Chondrocyte (in vitro differentiated cells): ENCODE measurements around the gene ADAM23. TPM values are rescaled to one million over a fixed set of nuclear protein-coding genes. Genes with fewer than 3 reads are reported as not detected.

ENCODE experiments used
- DNase-seq: peaks from one replicate; pipeline ENCODE4 v3.0.0; 2021; ENCODE audit warnings: mixed read lengths, low spot score
- H3K27ac Mint-ChIP-seq: one replicate; pipeline ENCODE4 v1.8.0; 2021; ENCODE audit warnings: mild to moderate bottlenecking, moderate library complexity, mixed read lengths; ENCODE audit not compliant: unreplicated experiment
- H3K27me3 Mint-ChIP-seq: 2 replicates; pipeline ENCODE4 v1.8.0; 2021; ENCODE audit warnings: low read depth, mixed read lengths
- H3K36me3 Mint-ChIP-seq: 2 replicates; pipeline ENCODE4 v1.8.0; 2021; ENCODE audit warnings: low read depth, mixed read lengths
- H3K4me1 Mint-ChIP-seq: 2 replicates; pipeline ENCODE4 v1.8.0; 2021; ENCODE audit warnings: low read depth, mild to moderate bottlenecking, mixed read lengths
- H3K4me3 Mint-ChIP-seq: one replicate; pipeline ENCODE4 v1.8.0; 2021; ENCODE audit warnings: mild to moderate bottlenecking, moderate library complexity, mixed read lengths; ENCODE audit not compliant: unreplicated experiment
- H3K9me3 Mint-ChIP-seq: 2 replicates; pipeline ENCODE4 v1.8.0; 2021; ENCODE audit warnings: low read depth, mixed read lengths
- CTCF ChIP-seq: fragments of 200-600 bp; sonication (generic); IDR thresholded peaks from 2 replicates; pipeline ENCODE4 v1.5.0; 2021; ENCODE audit warnings: antibody characterized with exemption, mild to moderate bottlenecking, moderate library complexity
- total RNA-seq: library from RNA; stranded (reverse); gene quantifications from 3 replicates; pipeline ENCODE4 v1.2.1, GENCODE V29; 2021

Gene ADAM23
- total RNA-seq, 1 donor from 2014 or later = 22.7 TPM

GRCh38 chr2:206488623-206489022 lies 45.3 kb downstream of the ADAM23 start:
- no peak for TF ChIP-seq CTCF
- Mint-ChIP-seq H3K9me3 (peaks cover 12% of the 10 kb centered on the region), H3K4me1 (no peaks in the 10 kb centered on the region), H3K4me3 (no peak overlapping the region), H3K27me3 (no peaks in the 10 kb centered on the region), H3K36me3 (peaks cover 6% of the 10 kb centered on the region), H3K27ac (no peak overlapping the region)
- no peak for DNase-seq

GRCh38 chr2:206494061-206494460 lies 50.7 kb downstream of the ADAM23 start:
- Mint-ChIP-seq H3K36me3 (peaks cover 10% of the 10 kb centered on the region), H3K9me3 (peaks cover 20% of the 10 kb centered on the region), H3K4me3 (no peak overlapping the region), H3K4me1 (no peaks in the 10 kb centered on the region), H3K27ac (no peak overlapping the region), H3K27me3 (no peaks in the 10 kb centered on the region)
- TF ChIP-seq CTCF = no peak
- DNase-seq = no peak

- Mint-ChIP-seq H3K36me3 (no peaks in the 10 kb centered on the region), H3K27ac (no peak overlapping the region), H3K27me3 (no peaks in the 10 kb centered on the region), H3K4me3 (no peak overlapping the region), H3K4me1 (peaks cover 8% of the 10 kb centered on the region), H3K9me3 (no peaks in the 10 kb centered on the region)
- no peak for DNase-seq
- peak; percentile 26 for TF ChIP-seq CTCF
Measured at GRCh38 chr2:206502729-206503128, 59.4 kb downstream of the ADAM23 start.

GRCh38 chr2:206511283-206511682 lies 68.0 kb downstream of the ADAM23 start:
- H3K27me3 Mint-ChIP-seq = no peaks in the 10 kb centered on the region
- peaks cover 1% of the 10 kb centered on the region for H3K36me3 Mint-ChIP-seq
- no peak overlapping the region for H3K27ac Mint-ChIP-seq
- no peaks in the 10 kb centered on the region for H3K9me3 Mint-ChIP-seq
- TF ChIP-seq CTCF = no peak
- H3K4me1 Mint-ChIP-seq = peaks cover 14% of the 10 kb centered on the region
- no peak for DNase-seq
- H3K4me3 Mint-ChIP-seq = no peak overlapping the region

GRCh38 chr2:206512999-206513398 lies 69.7 kb downstream of the ADAM23 start:
- Mint-ChIP-seq H3K4me1 (peaks cover 14% of the 10 kb centered on the region), H3K27ac (no peak overlapping the region), H3K9me3 (no peaks in the 10 kb centered on the region), H3K27me3 (no peaks in the 10 kb centered on the region), H3K36me3 (peaks cover 1% of the 10 kb centered on the region), H3K4me3 (no peak overlapping the region)
- no peak for TF ChIP-seq CTCF
- DNase-seq = no peak
